Liver (tissue), 9 donors: ENCODE data around the gene GATA3. TPM values are rescaled to one million over a fixed set of nuclear protein-coding genes. Genes with fewer than 3 reads are reported as not detected.

Experiments used
- DNase-seq: peaks from one replicate; pipeline ENCODE4 v3.0.0-alpha.2; 2017; ENCODE audit warnings: low spot score
- H3K27ac ChIP-seq, 2 donors: one replicate each; pipeline ENCODE4 v1.7.0; 2013; ENCODE audit warnings: inconsistent platforms in 2 of 2, low read length in 2 of 2, control low read depth in 1 of 2, low read depth in 1 of 2, mild to moderate bottlenecking in 1 of 2
- H3K27me3 ChIP-seq, 4 donors: one replicate each; pipeline versions ENCODE4 v1.6.1 to v1.7.0; 2013; ENCODE audit warnings: low read length in 3 of 4, inconsistent platforms in 1 of 4, mild to moderate bottlenecking in 1 of 4, moderate library complexity in 1 of 4; ENCODE audit not compliant: control insufficient read depth in 4 of 4, insufficient read depth in 4 of 4
- H3K36me3 ChIP-seq, 4 donors: one replicate each; pipeline versions ENCODE4 v1.6.1 to v1.7.0; 2013; ENCODE audit warnings: low read length in 3 of 4, mild to moderate bottlenecking in 3 of 4, low read depth in 1 of 4, moderate library complexity in 1 of 4; ENCODE audit not compliant: control insufficient read depth in 4 of 4, insufficient read depth in 3 of 4
- H3K4me1 ChIP-seq, 4 donors: one replicate each; pipeline versions ENCODE4 v1.6.1 to v1.7.0; 2013; ENCODE audit warnings: low read length in 3 of 4, mild to moderate bottlenecking in 3 of 4, moderate library complexity in 1 of 4; ENCODE audit not compliant: control insufficient read depth in 4 of 4, insufficient read depth in 4 of 4
- H3K4me3 ChIP-seq, 3 donors: one replicate each; pipeline versions ENCODE4 v1.6.1 to v1.7.0; 2013; ENCODE audit warnings: low read length in 3 of 3, control low read depth in 1 of 3, low read depth in 1 of 3, mild to moderate bottlenecking in 1 of 3
- H3K9ac ChIP-seq, 2 donors: one replicate each; pipeline ENCODE4 v1.7.0; 2013; ENCODE audit warnings: low read length in 2 of 2, mild to moderate bottlenecking in 2 of 2, moderate library complexity in 2 of 2, control low read depth in 1 of 2, low read depth in 1 of 2
- H3K9me3 ChIP-seq, 4 donors: one replicate each; pipeline versions ENCODE4 v1.6.1 to v1.7.0; 2013; ENCODE audit warnings: low read length in 3 of 4; ENCODE audit not compliant: control insufficient read depth in 4 of 4
- EGR1 ChIP-seq, 2 donors: IDR thresholded peaks; 2 replicates each; pipeline ENCODE4 v1.6.1; 2016 to 2018; ENCODE audit warnings: antibody characterized with exemption in 2 of 2, low read depth in 2 of 2
- FOXA1 ChIP-seq: IDR thresholded peaks from 2 replicates; pipeline ENCODE4 v1.6.1; 2016; ENCODE audit warnings: antibody characterized with exemption
- FOXA2 ChIP-seq: IDR thresholded peaks from 2 replicates; pipeline ENCODE4 v1.6.1; 2016; ENCODE audit warnings: antibody characterized with exemption
- HNF4A ChIP-seq, 2 donors: conservative IDR thresholded peaks; 2 replicates each; pipeline ENCODE4 v1.6.1; 2016; ENCODE audit warnings: antibody characterized with exemption in 2 of 2, mild to moderate bottlenecking in 2 of 2
- HNF4G ChIP-seq: IDR thresholded peaks from 2 replicates; pipeline ENCODE4 v1.6.1; 2016; ENCODE audit warnings: antibody characterized with exemption
- JUND ChIP-seq, 2 donors: IDR thresholded peaks; 2 replicates each; pipeline ENCODE4 v1.6.1; 2016; ENCODE audit warnings: antibody characterized with exemption in 2 of 2
- NR2F2 ChIP-seq: IDR thresholded peaks from 2 replicates; pipeline ENCODE4 v1.6.1; 2016; ENCODE audit warnings: antibody characterized with exemption
- RAD21 ChIP-seq, 2 donors: IDR thresholded peaks; 2 replicates each; pipeline ENCODE4 v1.6.1; 2016; ENCODE audit warnings: antibody characterized with exemption in 2 of 2, mild to moderate bottlenecking in 2 of 2
- RXRA ChIP-seq, 2 donors: IDR thresholded peaks; 2 replicates each; pipeline ENCODE4 v1.6.1; 2017 to 2018; ENCODE audit warnings: antibody characterized with exemption in 2 of 2, mild to moderate bottlenecking in 1 of 2
- SP1 ChIP-seq: IDR thresholded peaks from 2 replicates; pipeline ENCODE4 v1.6.1; 2018; ENCODE audit warnings: antibody characterized with exemption, mild to moderate bottlenecking
- YY1 ChIP-seq: IDR thresholded peaks from 2 replicates; pipeline ENCODE4 v1.6.1; 2016; ENCODE audit warnings: antibody characterized with exemption, mild to moderate bottlenecking
- WGBS: extraction: QIAGEN DNeasy Blood & Tissue Kit; methylation state at CpG from one replicate; pipeline ENCODE4 v1.1.7; 2013; 5-methylcytosine and 5-hydroxymethylcytosine counted together
- polyA plus RNA-seq, 2 donors: library from polyadenylated mRNA; stranded (reverse) in 1 of 2; unstranded in 1 of 2; fragments of 200-250 nt in 1 of 2; fragments of >200 nt in 1 of 2; fragmentation: Nextera tagmentation in 1 of 2; extraction: Ambion mirVana in 1 of 2; gene quantifications; one replicate each; pipeline versions ENCODE4 v1.2.1 to v1.2.3, GENCODE V29; 2013 to 2015
- total RNA-seq, 2 donors: library from RNA; depleted of rRNA; stranded (reverse); fragments of >200 nt; gene quantifications; one replicate each; pipeline ENCODE4 v1.2.3, GENCODE V29; 2014
- TF ChIP-seq, protein P1 (sequence below): IDR thresholded peaks from 2 replicates; pipeline ENCODE4 v1.6.1; 2016; ENCODE audit warnings: antibody characterized with exemption
- donor health status: healthy.
- donor health status: healthy.
- donor health status: healthy.
- donor health status: healthy.
- donor health status: healthy.

GATA3 gene
- total and polyA plus RNA-seq, 4 donors, result 0.08 to 0.51 (median 0.21) TPM

DNA sequence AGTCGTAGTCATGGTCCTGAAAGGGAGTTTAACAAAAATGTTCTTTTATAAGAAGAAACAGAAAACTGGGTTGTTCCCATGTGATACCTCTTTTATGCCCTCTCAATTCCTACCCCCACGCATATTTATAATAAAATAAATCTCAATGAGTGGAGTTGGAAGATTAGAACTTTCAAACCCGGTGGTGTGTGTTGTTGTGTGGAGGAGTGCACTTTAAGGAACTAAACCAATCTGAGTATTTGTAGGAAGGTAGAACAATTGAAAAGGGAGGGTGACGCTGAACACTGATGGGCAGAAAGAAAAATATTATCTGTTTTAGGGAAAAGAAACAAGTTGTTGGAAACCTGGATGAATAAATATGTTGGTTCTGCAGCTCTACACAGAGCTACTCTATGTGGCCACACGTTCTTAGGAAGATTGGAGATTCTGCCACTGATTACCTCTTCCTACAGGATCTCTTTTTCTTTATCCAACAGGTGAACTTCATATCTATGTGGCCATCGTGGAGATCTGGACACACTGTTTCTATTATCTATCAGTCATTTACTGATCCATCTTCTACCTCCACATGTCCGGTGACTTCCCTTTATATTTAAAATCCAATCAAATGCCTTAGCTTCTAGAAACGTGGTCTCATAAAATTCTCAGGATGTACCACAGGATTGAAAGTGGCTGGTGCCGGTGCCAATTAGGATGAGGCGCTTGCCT is 13.1 kb upstream of the GATA3 start:
- H3K27me3 ChIP-seq, result peaks cover 9 to 42% (median 24%) of the 10 kb centered on the region in 4 donors
- TF ChIP-seq YY1 (no peak), FOXA2 (no peak), EGR1 (IDR thresholded peaks at IDR 0.05; ENCODE audit: low read depth in 2 of 2) (no peak), SP1 (no peak), HNF4G (no peak)
- DNase-seq, result no peak
- H3K4me3 ChIP-seq, result no peak overlapping the region
- no peak overlapping the region for H3K27ac ChIP-seq
- no peak overlapping the region for H3K9ac ChIP-seq
- peaks cover 0 to 3% (median 0%) of the 10 kb centered on the region in 4 donors for H3K9me3 ChIP-seq
- WGBS, result 8% methylated on average over 10 of the region's 10 CpGs
- H3K36me3 ChIP-seq, result no peaks in the 10 kb centered on the region
- H3K4me1 ChIP-seq, result peaks cover 0 to 25% (median 4%) of the 10 kb centered on the region in 4 donors

DNA sequence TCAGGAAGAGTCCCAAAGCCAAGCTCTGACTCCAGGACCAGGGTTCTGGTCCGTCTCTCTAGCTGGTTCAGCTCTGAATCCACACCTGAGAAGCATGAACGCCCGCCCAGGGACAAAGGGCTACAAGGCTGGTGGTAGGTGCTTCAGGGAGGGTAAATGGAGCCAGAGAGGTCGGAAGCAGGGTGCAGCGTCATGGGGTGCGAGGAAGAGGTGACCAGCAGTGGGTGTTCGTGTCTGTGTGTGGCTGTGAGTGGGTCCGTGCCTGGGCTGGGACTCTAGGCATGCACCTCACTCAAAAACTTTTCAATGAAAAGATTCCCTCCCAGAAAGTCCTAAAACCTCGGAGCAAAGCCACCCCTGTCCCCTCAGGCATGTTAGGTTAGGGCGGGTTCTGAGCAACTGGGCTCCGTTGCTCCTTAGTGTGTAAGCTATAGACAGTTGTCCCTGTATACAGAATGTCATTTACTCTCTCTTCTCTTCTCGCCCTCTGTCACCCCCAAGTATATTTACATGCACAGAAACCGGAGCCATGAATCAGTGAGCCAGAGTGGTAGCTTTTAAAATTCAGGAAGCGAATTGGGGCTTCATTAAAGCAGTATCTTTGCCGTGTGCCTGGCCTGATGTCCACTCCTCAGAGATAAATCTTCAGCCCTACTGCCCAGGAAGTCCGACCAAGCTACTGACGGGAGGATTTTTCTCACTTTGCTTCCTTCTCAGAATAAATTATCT is 12.3 kb upstream of the GATA3 start:
- peaks cover 0 to 25% (median 4%) of the 10 kb centered on the region in 4 donors for H3K4me1 ChIP-seq
- WGBS, result 9% methylated on average over 17 of the region's 17 CpGs
- no peak for TF ChIP-seq NR2F2
- TF ChIP-seq HNF4G, result no peak
- TF ChIP-seq HNF4A (conservative IDR thresholded peaks at IDR 0.05), result no peak
- TF ChIP-seq, protein P1, sequence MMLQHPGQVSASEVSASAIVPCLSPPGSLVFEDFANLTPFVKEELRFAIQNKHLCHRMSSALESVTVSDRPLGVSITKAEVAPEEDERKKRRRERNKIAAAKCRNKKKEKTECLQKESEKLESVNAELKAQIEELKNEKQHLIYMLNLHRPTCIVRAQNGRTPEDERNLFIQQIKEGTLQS, result no peak

DNA sequence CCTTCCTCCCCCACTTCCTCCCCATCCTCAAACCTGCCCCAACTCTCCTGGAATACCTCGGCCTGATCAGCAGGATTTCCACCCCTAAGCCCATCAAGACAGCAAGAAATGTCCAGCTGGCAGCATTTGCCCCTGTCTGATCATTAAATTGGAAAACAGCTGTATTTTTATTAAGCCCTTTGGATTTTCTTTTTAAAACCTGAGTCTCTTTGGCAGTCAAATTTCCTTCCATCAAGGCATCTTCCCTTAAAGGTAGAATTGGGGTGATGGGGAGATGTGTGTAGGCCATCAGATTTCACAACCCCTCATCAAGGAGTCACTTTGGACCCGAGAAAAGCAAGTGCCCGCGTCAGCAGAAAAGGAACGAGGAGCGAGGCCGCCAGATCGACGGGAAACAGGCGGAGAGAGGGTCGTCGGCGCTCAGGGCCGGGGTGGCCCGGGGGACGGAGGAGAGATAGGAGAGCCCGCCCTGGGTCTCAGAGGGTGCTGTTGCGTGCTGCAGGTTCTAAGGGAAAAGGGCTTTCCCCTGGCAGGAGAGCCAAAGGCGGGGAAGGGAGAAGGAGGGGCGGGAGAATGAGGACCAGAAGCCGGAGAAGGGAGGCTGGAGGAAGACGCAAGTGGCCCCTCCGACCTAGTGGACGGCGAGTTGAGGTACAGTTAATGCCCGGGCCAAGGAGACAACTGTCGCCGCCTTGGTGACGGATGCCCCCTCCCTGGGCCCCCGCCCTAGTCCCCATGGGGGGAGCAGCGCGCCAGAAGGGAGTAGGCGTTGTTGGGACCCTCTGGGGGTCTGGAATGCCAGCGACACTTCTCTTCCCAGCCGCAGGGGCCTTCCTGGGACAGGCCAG is 11.5 kb upstream of the GATA3 start:
- Histone ChIP-seq H3K4me1 (peaks cover 0 to 25% (median 4%) of the 10 kb centered on the region in 4 donors), H3K9me3 (peaks cover 0 to 3% (median 0%) of the 10 kb centered on the region in 4 donors), H3K9ac (no peak overlapping the region), H3K27me3 (peaks cover 9 to 45% (median 30%) of the 10 kb centered on the region in 4 donors), H3K4me3 (no peak overlapping the region), H3K27ac (no peak overlapping the region), H3K36me3 (no peaks in the 10 kb centered on the region)
- no peak for DNase-seq
- TF ChIP-seq HNF4A (conservative IDR thresholded peaks at IDR 0.05), result no peak
- no peak for TF ChIP-seq EGR1 (IDR thresholded peaks at IDR 0.05; ENCODE audit: low read depth in 2 of 2)
- no peak for TF ChIP-seq NR2F2
- TF ChIP-seq FOXA2, result no peak
- TF ChIP-seq RXRA (IDR thresholded peaks at IDR 0.05), result no peak
- no peak for TF ChIP-seq SP1
- no peak for TF ChIP-seq FOXA1
- TF ChIP-seq, protein P1, result no peak
- no peak for TF ChIP-seq RAD21 (IDR thresholded peaks at IDR 0.05)
- TF ChIP-seq JUND (IDR thresholded peaks at IDR 0.05), result no peak
- 7% methylated on average over 35 of the region's 35 CpGs for WGBS

More for the DNA sequence above, 12.3 kb upstream of the GATA3 start:
- DNase-seq, result no peak
- no peak overlapping the region for H3K4me3 ChIP-seq
- H3K9ac ChIP-seq, result no peak overlapping the region
- no peaks in the 10 kb centered on the region for H3K36me3 ChIP-seq
- peaks cover 9 to 41% (median 30%) of the 10 kb centered on the region in 4 donors for H3K27me3 ChIP-seq
- H3K27ac ChIP-seq, result no peak overlapping the region
- H3K9me3 ChIP-seq, result peaks cover 0 to 3% (median 0%) of the 10 kb centered on the region in 4 donors
